ENCODE measurements around the gene GRAMD1B. TPM values are rescaled to one million over a fixed set of nuclear protein-coding genes. Genes with fewer than 3 reads are reported as not detected.

GRAMD1B gene
- total RNA-seq, 1 experiment from 2014 or later: 5.8 TPM

GRCh38 chr11:123584737-123585136 is 154.7 kb downstream of the GRAMD1B start:
- CTCF ChIA-PET: no interaction called here

GRCh38 chr11:123585206-123585605 is 155.1 kb downstream of the GRAMD1B start:
- CTCF ChIA-PET: no interaction called here
- intact Hi-C loops (cut with micrococcal nuclease; ENCODE audit: unreplicated experiment): no loop called here

More at GRCh38 chr11:123584737-123585136, 154.7 kb downstream of the GRAMD1B start:
- H2AFZ ChIP-seq: no peak overlapping the region
- intact Hi-C loops (cut with micrococcal nuclease; ENCODE audit: unreplicated experiment): no loop called here
- no peaks in the 10 kb centered on the region for H3K36me3 ChIP-seq (ENCODE audit: low read depth)
- no peaks in the 10 kb centered on the region for H3K9me3 ChIP-seq (ENCODE audit: insufficient read depth, low read depth)
- no peak for DNase-seq
- no TSS peak for BruUV-seq (replicated peaks)
- no peaks in the 10 kb centered on the region for H3K79me2 ChIP-seq (ENCODE audit: low read depth)
- no peak overlapping the region for H3K27ac ChIP-seq
- H3K4me1 ChIP-seq (replicated peaks; ENCODE audit: insufficient read depth): peaks cover 2% of the 10 kb centered on the region
- peaks cover 10% of the 10 kb centered on the region; the same call in 1 of the 2 replicates for H4K20me1 ChIP-seq (ENCODE audit: insufficient read depth)
- H3K9me2 ChIP-seq (ENCODE audit: insufficient read depth): no peaks in the 10 kb centered on the region
- no peak for TF ChIP-seq EZH2 (IDR thresholded peaks at IDR 0.05; ENCODE audit: low read depth)
- peaks cover 8% of the 10 kb centered on the region; the same call in 1 of the 2 replicates for H3F3A ChIP-seq (ENCODE audit: insufficient read depth, low read depth)
- no peak overlapping the region for H3K4me3 ChIP-seq
- H3K27me3 ChIP-seq (ENCODE audit: insufficient read depth, low read depth): no peaks in the 10 kb centered on the region
- POLR2A ChIA-PET (ENCODE audit: unreplicated experiment): no interaction called here
- H3K4me2 ChIP-seq: no peak overlapping the region

DNA sequence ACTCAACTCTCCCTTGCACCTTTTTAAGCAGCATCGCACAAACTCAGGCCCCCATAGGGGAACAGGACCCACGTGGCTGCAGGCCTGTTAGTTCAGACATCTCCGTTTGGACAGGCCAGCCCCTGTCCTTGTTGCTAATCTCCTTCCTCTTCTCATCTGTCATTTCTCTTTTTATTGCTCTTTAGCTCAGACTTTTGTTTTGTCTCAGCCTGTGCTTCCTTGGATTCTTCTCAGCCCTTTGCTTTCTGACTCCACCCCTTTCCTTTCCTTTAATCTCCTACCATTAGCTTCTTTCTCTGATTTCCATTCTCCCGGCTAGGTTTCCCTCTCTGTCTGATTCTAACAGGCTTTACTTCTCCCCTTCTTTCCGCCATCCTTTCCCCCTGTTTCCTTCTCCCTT is 155.6 kb downstream of the GRAMD1B start:
- no peak overlapping the region for H3K27ac ChIP-seq
- DNase-seq: no peak
- H3K27me3 ChIP-seq (ENCODE audit: insufficient read depth, low read depth): no peaks in the 10 kb centered on the region
- no peak for TF ChIP-seq EZH2 (IDR thresholded peaks at IDR 0.05; ENCODE audit: low read depth)
- no peak for TF ChIP-seq CTCF (conservative IDR thresholded peaks at IDR 0.05)
- peaks cover 11% of the 10 kb centered on the region; the same call in 1 of the 2 replicates for H3F3A ChIP-seq (ENCODE audit: insufficient read depth, low read depth)
- BruUV-seq (replicated peaks): no TSS peak
- H2AFZ ChIP-seq: no peak overlapping the region
- H3K4me3 ChIP-seq: no peak overlapping the region
- CTCF ChIA-PET: interaction anchor here (0.9 kb wide), 1 partner anchor 121 kb away, joined by 3 read pairs; no protein-coding TSS in a partner anchor
- H3K36me3 ChIP-seq (ENCODE audit: low read depth): no peaks in the 10 kb centered on the region
- POLR2A ChIA-PET (ENCODE audit: unreplicated experiment): interaction anchor here (0.6 kb wide), 1 partner anchor 563 kb away, joined by 6 read pairs; no protein-coding TSS in a partner anchor
- no peak overlapping the region for H3K4me2 ChIP-seq
- no peaks in the 10 kb centered on the region for H3K9me3 ChIP-seq (ENCODE audit: insufficient read depth, low read depth)
- intact Hi-C loops (cut with micrococcal nuclease; ENCODE audit: unreplicated experiment): no loop called here
- H3K9me2 ChIP-seq (ENCODE audit: insufficient read depth): no peaks in the 10 kb centered on the region
- no peaks in the 10 kb centered on the region for H3K79me2 ChIP-seq (ENCODE audit: low read depth)
- H4K20me1 ChIP-seq (ENCODE audit: insufficient read depth): peaks cover 4% of the 10 kb centered on the region; the same call in 1 of the 2 replicates
- peaks cover 10% of the 10 kb centered on the region for H3K4me1 ChIP-seq (replicated peaks; ENCODE audit: insufficient read depth)

More at GRCh38 chr11:123585206-123585605, 155.1 kb downstream of the GRAMD1B start:
- DNase-seq: no peak
- H3K9me3 ChIP-seq (ENCODE audit: insufficient read depth, low read depth): no peaks in the 10 kb centered on the region
- H3K27me3 ChIP-seq (ENCODE audit: insufficient read depth, low read depth): no peaks in the 10 kb centered on the region
- H3K4me3 ChIP-seq: no peak overlapping the region
- no peak overlapping the region for H3K4me2 ChIP-seq
- peaks cover 7% of the 10 kb centered on the region for H3K4me1 ChIP-seq (replicated peaks; ENCODE audit: insufficient read depth)
- H3K9me2 ChIP-seq (ENCODE audit: insufficient read depth): no peaks in the 10 kb centered on the region
- H3K79me2 ChIP-seq (ENCODE audit: low read depth): no peaks in the 10 kb centered on the region
- no peaks in the 10 kb centered on the region for H3K36me3 ChIP-seq (ENCODE audit: low read depth)
- peaks cover 11% of the 10 kb centered on the region; the same call in 1 of the 2 replicates for H3F3A ChIP-seq (ENCODE audit: insufficient read depth, low read depth)
- no TSS peak for BruUV-seq (replicated peaks)
- TF ChIP-seq CTCF (conservative IDR thresholded peaks at IDR 0.05) (no peak), EZH2 (IDR thresholded peaks at IDR 0.05; ENCODE audit: low read depth) (no peak)
- no peak overlapping the region for H3K27ac ChIP-seq
- peaks cover 6% of the 10 kb centered on the region; the same call in 1 of the 2 replicates for H4K20me1 ChIP-seq (ENCODE audit: insufficient read depth)
- H2AFZ ChIP-seq: no peak overlapping the region
- POLR2A ChIA-PET (ENCODE audit: unreplicated experiment): interaction anchor here (0.6 kb wide), 1 partner anchor 563 kb away, joined by 6 read pairs; no protein-coding TSS in a partner anchor
